ENCODE measurements around the gene OGFOD3. TPM values are rescaled to one million over a fixed set of nuclear protein-coding genes. Genes with fewer than 3 reads are reported as not detected.

Gene OGFOD3
- total and polyA plus RNA-seq, 2 donors from 2014 or later = 27.8 to 36.1 TPM

- intact Hi-C loops (cut with DNase I) = no loop called here
- no peak for TF ChIP-seq CTCF (IDR thresholded peaks at IDR 0.05; ENCODE audit: borderline replicate concordance, extremely low read depth, insufficient read depth)
These were observed 20.7 kb downstream of the OGFOD3 start for GRCh38 chr17:82397449-82398335.

GRCh38 chr17:82396601-82397435 is 21.6 kb downstream of the OGFOD3 start:
- Histone ChIP-seq H3K9ac (ENCODE audit: low read length in 3 of 3) (no peak overlapping the region), H3K4me3 (ENCODE audit: low read length in 3 of 3) (no peak overlapping the region), H3K27me3 (ENCODE audit: control insufficient read depth, insufficient read depth, low read length) (no peaks in the 10 kb centered on the region), H3K9me3 (ENCODE audit: control insufficient read depth in 2 of 3, insufficient read depth in 1 of 3, low read length in 3 of 3) (no peaks in the 10 kb centered on the region), H3K36me3 (ENCODE audit: control insufficient read depth in 2 of 3, insufficient read depth in 3 of 3, low read length in 3 of 3) (peaks cover 0 to 2% (median 0%) of the 10 kb centered on the region in 3 donors), H3K4me1 (ENCODE audit: control insufficient read depth in 2 of 3, insufficient read depth in 2 of 3, low read depth in 1 of 3, low read length in 3 of 3) (no peaks in the 10 kb centered on the region), H3K27ac (ENCODE audit: low read depth in 2 of 2, low read length in 2 of 2) (no peak overlapping the region)
- TF ChIP-seq CTCF (IDR thresholded peaks at IDR 0.05; ENCODE audit: borderline replicate concordance, extremely low read depth, insufficient read depth) = no peak
- DNase-seq (peak in 1 of 5 donors; percentile 49), FAIRE-seq (no peak)
- intact Hi-C loops (cut with DNase I) = no loop called here

More at GRCh38 chr17:82397449-82398335, 20.7 kb downstream of the OGFOD3 start:
- DNase-seq (peak in 1 of 5 donors; percentile 77), FAIRE-seq (no peak)
- H3K4me3 ChIP-seq (ENCODE audit: low read length in 3 of 3) = no peak overlapping the region
- peaks cover 0 to 2% (median 0%) of the 10 kb centered on the region in 3 donors for H3K36me3 ChIP-seq (ENCODE audit: control insufficient read depth in 2 of 3, insufficient read depth in 3 of 3, low read length in 3 of 3)
- no peak overlapping the region for H3K9ac ChIP-seq (ENCODE audit: low read length in 3 of 3)
- no peak overlapping the region for H3K27ac ChIP-seq (ENCODE audit: low read depth in 2 of 2, low read length in 2 of 2)
- no peaks in the 10 kb centered on the region for H3K9me3 ChIP-seq (ENCODE audit: control insufficient read depth in 2 of 3, insufficient read depth in 1 of 3, low read length in 3 of 3)
- no peaks in the 10 kb centered on the region for H3K27me3 ChIP-seq (ENCODE audit: control insufficient read depth, insufficient read depth, low read length)
- H3K4me1 ChIP-seq (ENCODE audit: control insufficient read depth in 2 of 3, insufficient read depth in 2 of 3, low read depth in 1 of 3, low read length in 3 of 3) = no peaks in the 10 kb centered on the region

- H3K27ac ChIP-seq (ENCODE audit: low read depth in 2 of 2, low read length in 2 of 2) = no peak overlapping the region
- no peaks in the 10 kb centered on the region for H3K9me3 ChIP-seq (ENCODE audit: control insufficient read depth in 2 of 3, insufficient read depth in 1 of 3, low read length in 3 of 3)
- no peak overlapping the region for H3K4me3 ChIP-seq (ENCODE audit: low read length in 3 of 3)
- no peak for FAIRE-seq
- intact Hi-C loops (cut with DNase I) = no loop called here
- peaks cover 0 to 2% (median 0%) of the 10 kb centered on the region in 3 donors for H3K36me3 ChIP-seq (ENCODE audit: control insufficient read depth in 2 of 3, insufficient read depth in 3 of 3, low read length in 3 of 3)
- H3K4me1 ChIP-seq (ENCODE audit: control insufficient read depth in 2 of 3, insufficient read depth in 2 of 3, low read depth in 1 of 3, low read length in 3 of 3) = no peaks in the 10 kb centered on the region
- no peak overlapping the region for H3K9ac ChIP-seq (ENCODE audit: low read length in 3 of 3)
- TF ChIP-seq CTCF (IDR thresholded peaks at IDR 0.05; ENCODE audit: borderline replicate concordance, extremely low read depth, insufficient read depth) = no peak
- H3K27me3 ChIP-seq (ENCODE audit: control insufficient read depth, insufficient read depth, low read length) = no peaks in the 10 kb centered on the region
- peak in 4 of 5 donors; percentile 24 to 90 (median 86) for DNase-seq
These were observed 24.1 kb downstream of the OGFOD3 start for GRCh38 chr17:82394278-82394677.
